Thyroid gland (tissue), 4 donors: Measurements from ENCODE around the gene NAV3. TPM values are rescaled to one million over a fixed set of nuclear protein-coding genes. Genes with fewer than 3 reads are reported as not detected.

Experiments
- DNase-seq, 2 donors: peaks; one replicate each; pipeline ENCODE4 v3.0.0-alpha.2; 2019
- H3K27ac ChIP-seq, 3 donors: fragments of 200-600 bp; sonication (generic); 1 replicate in 2 of 3; 2 replicates in 1 of 3; pipeline ENCODE4 v1.5.1; 2016 to 2019; ENCODE audit warnings: mild to moderate bottlenecking in 1 of 3, moderate library complexity in 1 of 3
- H3K27me3 ChIP-seq: fragments of 200-600 bp; sonication (generic); one replicate; pipeline ENCODE4 v1.5.1; 2019
- H3K36me3 ChIP-seq, 2 donors: fragments of 200-600 bp; sonication (generic); one replicate each; pipeline ENCODE4 v1.5.1; 2016 to 2019
- H3K4me1 ChIP-seq, 2 donors: fragments of 200-600 bp; sonication (generic); one replicate each; pipeline ENCODE4 v1.5.1; 2017 to 2019
- H3K4me3 ChIP-seq, 3 donors: fragments of 200-600 bp; sonication (generic); replicated peaks in 1 of 3; 1 replicate in 2 of 3; 2 replicates in 1 of 3; pipeline ENCODE4 v1.5.1; 2016; ENCODE audit warnings: mild to moderate bottlenecking in 1 of 3
- H3K9me3 ChIP-seq: fragments of 200-600 bp; sonication (generic); one replicate; pipeline ENCODE4 v1.5.1; 2017
- CTCF ChIP-seq, 6 experiments: fragments of 200-600 bp in 3 of 6; fragments of 450-650 bp in 3 of 6; sonication (generic) in 3 of 6; IDR thresholded peaks; one replicate each; pipeline ENCODE4 v1.5.1; 2016 to 2019; ENCODE audit warnings: antibody characterized with exemption in 6 of 6, mild to moderate bottlenecking in 2 of 6, inconsistent platforms in 1 of 6, moderate library complexity in 1 of 6
- POLR2A ChIP-seq, 2 donors: fragments of 450-650 bp; IDR thresholded peaks; one replicate each; pipeline ENCODE4 v1.6.1; 2017; ENCODE audit warnings: antibody characterized with exemption in 2 of 2, mild to moderate bottlenecking in 2 of 2, moderate library complexity in 1 of 2
- WGBS, 2 donors: methylation state at CpG; one replicate each; pipeline ENCODE4 v1.1.5; 2017; 5-methylcytosine and 5-hydroxymethylcytosine counted together
- intact Hi-C: fragments of 100-400 bp; cut with DNase I; formaldehyde crosslinking; loops from one replicate; pipeline ENCODE4 v1.15.1; 2023
- total RNA-seq, 4 donors: library from RNA; depleted of rRNA; stranded (reverse); fragments of >200 nt; gene quantifications; one replicate each; pipeline ENCODE4 v1.2.3, GENCODE V29; 2016

NAV3 gene
- total RNA-seq, 4 donors from 2014 or later, result 5.7 to 21.9 (median 7.6) TPM

GRCh38 chr12:77907936-77908335, 77.2 kb downstream of the NAV3 start:
- intact Hi-C loops, result no loop called here
- no peak for TF ChIP-seq CTCF (IDR thresholded peaks at IDR 0.05)
- TF ChIP-seq POLR2A (IDR thresholded peaks at IDR 0.05), result no peak
- DNase-seq, result no peak
- H3K4me1 ChIP-seq, result no peaks in the 10 kb centered on the region
- no peak overlapping the region for H3K4me3 ChIP-seq
- H3K36me3 ChIP-seq, result no peaks in the 10 kb centered on the region
- H3K27me3 ChIP-seq, result no peaks in the 10 kb centered on the region
- H3K27ac ChIP-seq, result no peak overlapping the region
- no peaks in the 10 kb centered on the region for H3K9me3 ChIP-seq
- WGBS, 2 donors, result 82 to 84% methylated on average over 1 of the region's 1 CpG

GRCh38 chr12:77914081-77914488, 83.4 kb downstream of the NAV3 start:
- H3K9me3 ChIP-seq, result no peaks in the 10 kb centered on the region
- H3K36me3 ChIP-seq, result no peaks in the 10 kb centered on the region
- H3K4me3 ChIP-seq, result no peak overlapping the region
- intact Hi-C loops, result no loop called here
- DNase-seq, result no peak
- H3K4me1 ChIP-seq, result no peaks in the 10 kb centered on the region
- no peak overlapping the region for H3K27ac ChIP-seq
- no peaks in the 10 kb centered on the region for H3K27me3 ChIP-seq
- WGBS, 2 donors, result 59 to 75% methylated on average over 2 of the region's 2 CpGs
- TF ChIP-seq CTCF (IDR thresholded peaks at IDR 0.05) (no peak), POLR2A (IDR thresholded peaks at IDR 0.05) (no peak)

GRCh38 chr12:77915071-77915600, 84.4 kb downstream of the NAV3 start:
- Histone ChIP-seq H3K27me3 (no peaks in the 10 kb centered on the region), H3K27ac (no peak overlapping the region), H3K4me1 (no peaks in the 10 kb centered on the region), H3K36me3 (no peaks in the 10 kb centered on the region), H3K9me3 (no peaks in the 10 kb centered on the region), H3K4me3 (no peak overlapping the region)
- WGBS, 2 donors, result 57 to 60% methylated on average over 1 of the region's 1 CpG
- intact Hi-C loops, result no loop called here
- DNase-seq, result no peak
- no peak for TF ChIP-seq CTCF (IDR thresholded peaks at IDR 0.05)
- no peak for TF ChIP-seq POLR2A (IDR thresholded peaks at IDR 0.05)

- no peak for TF ChIP-seq POLR2A (IDR thresholded peaks at IDR 0.05)
- TF ChIP-seq CTCF (IDR thresholded peaks at IDR 0.05), result no peak
- no peak overlapping the region for H3K27ac ChIP-seq
- WGBS, 2 donors, result 72 to 73% methylated on average over 2 of the region's 2 CpGs
- no peak for DNase-seq
- H3K27me3 ChIP-seq, result no peaks in the 10 kb centered on the region
- intact Hi-C loops, result no loop called here
- no peaks in the 10 kb centered on the region for H3K4me1 ChIP-seq
- no peaks in the 10 kb centered on the region for H3K9me3 ChIP-seq
- no peak overlapping the region for H3K4me3 ChIP-seq
- H3K36me3 ChIP-seq, result no peaks in the 10 kb centered on the region
Measured at GRCh38 chr12:77916276-77916675, 85.6 kb downstream of the NAV3 start.

- TF ChIP-seq POLR2A (IDR thresholded peaks at IDR 0.05) (no peak), CTCF (IDR thresholded peaks at IDR 0.05) (no peak)
- intact Hi-C loops, result no loop called here
- Histone ChIP-seq H3K27ac (no peak overlapping the region), H3K9me3 (no peaks in the 10 kb centered on the region), H3K4me1 (no peaks in the 10 kb centered on the region), H3K27me3 (no peaks in the 10 kb centered on the region), H3K36me3 (no peaks in the 10 kb centered on the region), H3K4me3 (no peak overlapping the region)
- no peak for DNase-seq
- WGBS, 2 donors, result 65 to 75% methylated on average over 3 of the region's 3 CpGs
Measured at GRCh38 chr12:77918046-77918445, 87.4 kb downstream of the NAV3 start.
